ENCODE results near the gene FHOD3. TPM values are rescaled to one million over a fixed set of nuclear protein-coding genes. Genes with fewer than 3 reads are reported as not detected.

The FHOD3 gene
- total and polyA plus RNA-seq, 2 of the 4 experiments (the other 2 are of a cell fraction), result 14.6 to 16.0 TPM

DNA sequence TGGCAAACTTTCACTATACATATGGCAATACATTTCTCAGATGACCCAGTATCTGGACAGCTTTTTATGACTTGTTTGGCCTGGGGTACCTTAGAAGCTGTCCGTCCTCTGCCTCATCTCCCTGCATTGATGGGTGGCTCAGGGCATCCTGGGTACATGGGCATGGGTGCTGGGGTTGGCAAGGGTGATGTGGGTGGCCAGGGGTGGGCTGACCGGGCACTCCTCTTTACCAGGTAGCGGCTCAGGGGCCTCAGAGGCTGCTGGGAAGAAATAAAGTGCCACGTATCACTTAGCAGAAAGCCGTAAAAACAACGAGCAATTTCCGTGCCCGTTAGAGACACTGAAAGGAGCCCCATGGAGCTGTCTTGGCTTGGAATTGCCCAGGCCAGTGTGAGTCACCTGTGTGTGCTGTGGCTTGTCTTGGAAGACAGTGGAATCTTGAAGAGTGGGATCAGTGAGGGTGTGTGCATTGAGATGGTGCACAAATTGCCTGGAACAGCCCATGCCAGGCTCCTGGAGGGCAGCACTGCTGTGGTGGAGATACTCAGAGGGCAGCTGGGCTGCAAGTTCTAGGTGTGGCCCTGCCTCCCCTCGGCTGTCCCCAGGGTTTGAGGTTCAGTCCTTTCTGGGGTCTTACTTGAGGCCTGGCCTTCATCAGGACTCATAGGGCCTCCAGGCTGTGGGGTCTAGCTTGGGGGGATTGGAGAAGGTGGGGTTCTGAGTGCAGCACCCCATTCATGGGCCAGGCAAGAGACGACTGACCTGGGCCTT is 88.8 kb downstream of the FHOD3 start:
- BruUV-seq (replicated peaks), result no TSS peak

More for the DNA sequence above, 88.8 kb downstream of the FHOD3 start:
- Histone ChIP-seq H3K23ac (ENCODE audit: low read depth, low read length) (no peak overlapping the region), H2AK9ac (replicated peaks; ENCODE audit: low read depth, low read length, poor library complexity) (no peak overlapping the region), H3K27me3 (ENCODE audit: control insufficient read depth, insufficient read depth, low read length) (no peaks in the 10 kb centered on the region), H3K36me3 (ENCODE audit: control insufficient read depth, insufficient read depth, low read length) (no peaks in the 10 kb centered on the region), H3K14ac (replicated peaks; ENCODE audit: low read depth, low read length) (no peak overlapping the region), H3K79me1 (ENCODE audit: low read depth in 1 of 2, low read length in 2 of 2) (peaks cover 4 to 5% of the 10 kb centered on the region in 2 experiments; a peak in 1 of 4 replicates), H3K9me1 (ENCODE audit: insufficient read depth, low read length) (peaks cover 5% of the 10 kb centered on the region), H2BK20ac (ENCODE audit: low read depth, low read length) (no peak overlapping the region), H3K27ac (ENCODE audit: insufficient read depth, low read length) (no peak overlapping the region), H3K56ac (ENCODE audit: extremely low read depth, insufficient read depth, low read length) (no peak overlapping the region), H2AFZ (replicated peaks; ENCODE audit: low read length, poor library complexity) (no peak overlapping the region), H2BK5ac (ENCODE audit: low read depth, low read length, poor library complexity, severe bottlenecking) (no peak overlapping the region), H3K4me1 (ENCODE audit: control insufficient read depth, insufficient read depth, low read length) (peaks cover 6% of the 10 kb centered on the region), H3K9me3 (ENCODE audit: control insufficient read depth, insufficient read depth, low read length) (no peaks in the 10 kb centered on the region), H3K4me3 (ENCODE audit: insufficient read depth, low read depth, low read length) (no peak overlapping the region), H3K18ac (ENCODE audit: low read depth, low read length) (no peak overlapping the region), H4K91ac (ENCODE audit: insufficient read depth, low read depth, low read length) (no peak overlapping the region), H4K8ac (ENCODE audit: low read depth in 2 of 2, low read length in 2 of 2) (no peak overlapping the region), H2BK15ac (ENCODE audit: low read depth, low read length) (no peak overlapping the region), H4K20me1 (ENCODE audit: insufficient read depth, low read length) (0 out of 2 replicates have a peak, but pooled peaks cover 2% of the 10 kb centered on the region), H2AK5ac (ENCODE audit: low read depth, low read length) (no peak overlapping the region), H3K9ac (ENCODE audit: low read depth, low read length) (no peak overlapping the region), H2BK120ac (ENCODE audit: low read depth, low read length) (no peak overlapping the region), H3K4me2 (ENCODE audit: low read depth, low read length) (no peak overlapping the region), H3K4ac (ENCODE audit: low read depth, low read length) (no peak overlapping the region), H4K5ac (ENCODE audit: low read depth, low read length) (no peak overlapping the region)
- in situ Hi-C loops (cut with MboI; ENCODE audit: low sequenced_read_pairs), result no loop called here
- intact Hi-C loops (cut with micrococcal nuclease), result no loop called here
- CTCF ChIA-PET, result no interaction called here
- 85% methylated on average over 7 of the region's 10 CpGs; no CpG with 5 or more reads in 1 of the 2 experiments for WGBS, 2 experiments (ENCODE audit: extremely low coverage in 2 of 2, insufficient read length in 1 of 2)
- DNase-seq (no peak), ATAC-seq (ENCODE audit: low read depth) (no peak)
- dilution Hi-C loops (cut with HindIII; ENCODE audit: low sequenced_read_pairs, unreplicated experiment), result no loop called here
- TF ChIP-seq FOS (IDR thresholded peaks at IDR 0.05; ENCODE audit: low read depth, low read length) (no peak), SMC3 (IDR thresholded peaks at IDR 0.05; ENCODE audit: low read depth, low read length) (no peak), BHLHE40 (IDR thresholded peaks at IDR 0.05; ENCODE audit: low read depth, low read length) (no peak), NFE2L2 (IDR thresholded peaks at IDR 0.05; ENCODE audit: low read depth, low read length) (no peak)
- POLR2A ChIA-PET (ENCODE audit: unreplicated experiment), result no interaction called here

Measured in IMR-90 (cell line).